Fibroblast of skin of scalp (primary cell): ENCODE results near the gene NCOA1.

Experiments
- DNase-seq: peaks from one replicate; pipeline ENCODE4 v3.0.0-alpha.2; 2013

NCOA1 gene

GRCh38 chr2:24710806-24711205, 219.8 kb downstream of the NCOA1 start:
- DNase-seq = no peak

GRCh38 chr2:24711865-24712264, 220.8 kb downstream of the NCOA1 start:
- DNase-seq = no peak

- no peak for DNase-seq
Observed at GRCh38 chr2:24712296-24712695, 221.2 kb downstream of the NCOA1 start.

GRCh38 chr2:24717263-24717951, 226.4 kb downstream of the NCOA1 start:
- no peak for DNase-seq

GRCh38 chr2:24720310-24720709, 229.3 kb downstream of the NCOA1 start:
- no peak for DNase-seq

GRCh38 chr2:24721470-24721869, 230.4 kb downstream of the NCOA1 start:
- DNase-seq = peak; percentile 71

GRCh38 chr2:24722141-24722790, 231.2 kb downstream of the NCOA1 start:
- DNase-seq = no peak

GRCh38 chr2:24723191-24723590, 232.1 kb downstream of the NCOA1 start:
- no peak for DNase-seq

- no peak for DNase-seq
Observed at GRCh38 chr2:24723665-24724064, 232.6 kb downstream of the NCOA1 start.

- no peak for DNase-seq
Observed at GRCh38 chr2:24724111-24724775, 233.2 kb downstream of the NCOA1 start.

GRCh38 chr2:24725956-24726355, 234.9 kb downstream of the NCOA1 start:
- no peak for DNase-seq

- DNase-seq = peak; percentile 6
Observed at GRCh38 chr2:24730481-24730880, 239.4 kb downstream of the NCOA1 start.

- DNase-seq = no peak
Observed at GRCh38 chr2:24731040-24731439, 240.0 kb downstream of the NCOA1 start.

- DNase-seq = no peak
Observed at GRCh38 chr2:24731923-24732322, 240.9 kb downstream of the NCOA1 start.

- no peak for DNase-seq
Observed at GRCh38 chr2:24734741-24735140, 243.7 kb downstream of the NCOA1 start.

GRCh38 chr2:24739354-24740025, 248.4 kb downstream of the NCOA1 start:
- no peak for DNase-seq

- DNase-seq = no peak
Observed at GRCh38 chr2:24740142-24740541, 249.1 kb downstream of the NCOA1 start.

GRCh38 chr2:24742730-24743129, 251.7 kb downstream of the NCOA1 start:
- DNase-seq = no peak

- no peak for DNase-seq
Observed at GRCh38 chr2:24743924-24744323, 252.9 kb downstream of the NCOA1 start.

GRCh38 chr2:24744356-24744755, 253.3 kb downstream of the NCOA1 start:
- DNase-seq = no peak

- DNase-seq = no peak
Observed at GRCh38 chr2:24745825-24746224, 254.8 kb downstream of the NCOA1 start.

- no peak for DNase-seq
Observed at GRCh38 chr2:24747299-24747698, 256.2 kb downstream of the NCOA1 start.

GRCh38 chr2:24749069-24749691, 258.1 kb downstream of the NCOA1 start:
- DNase-seq = no peak
